T-helper 2 cell (primary cell): ENCODE results near the gene ETS2.
A peak's percentile ranks its signal among the peaks of the same experiment; 100 is the strongest.
"Not testable (repeated sequence)": the region's sequence is repeated elsewhere in the genome, so short reads cannot be mapped to it uniquely, and the experiment has no call there.

Experiments
- DNase-seq, 5 experiments: peaks; one replicate each; pipeline versions ENCODE4 v3.0.0 to v3.0.0-alpha.2; 2012 to 2022

Gene ETS2

GRCh38 chr21:38839328-38840286 lies 33.9 kb downstream of the ETS2 start:
- peak in 1 of 5 experiments; percentile 26 for DNase-seq

GRCh38 chr21:38840456-38841300 lies 34.9 kb downstream of the ETS2 start:
- DNase-seq: no peak

- DNase-seq: no peak
Measured at GRCh38 chr21:38841472-38841871, 35.7 kb downstream of the ETS2 start.

- no peak for DNase-seq
Measured at GRCh38 chr21:38842079-38842478, 36.4 kb downstream of the ETS2 start.

- no peak for DNase-seq
Measured at GRCh38 chr21:38843379-38843778, 37.6 kb downstream of the ETS2 start.

GRCh38 chr21:38843806-38844503 lies 38.2 kb downstream of the ETS2 start:
- no peak for DNase-seq

GRCh38 chr21:38845374-38845773 lies 39.6 kb downstream of the ETS2 start:
- DNase-seq: not testable (repeated sequence)

- DNase-seq: no peak
Measured at GRCh38 chr21:38847556-38847955, 41.8 kb downstream of the ETS2 start.

GRCh38 chr21:38848187-38848609 lies 42.5 kb downstream of the ETS2 start:
- no peak for DNase-seq

GRCh38 chr21:38849776-38850175 lies 44.0 kb downstream of the ETS2 start:
- no peak for DNase-seq

- no peak for DNase-seq
Measured at GRCh38 chr21:38850277-38850951, 44.7 kb downstream of the ETS2 start.

GRCh38 chr21:38851101-38851500 lies 45.4 kb downstream of the ETS2 start:
- DNase-seq: no peak

GRCh38 chr21:38852278-38852677 lies 46.5 kb downstream of the ETS2 start:
- no peak for DNase-seq

- DNase-seq: no peak
Measured at GRCh38 chr21:38852708-38853107, 47.0 kb downstream of the ETS2 start.

GRCh38 chr21:38853421-38853919 lies 47.7 kb downstream of the ETS2 start:
- DNase-seq: no peak

- DNase-seq: no peak
Measured at GRCh38 chr21:38857152-38857825, 51.6 kb downstream of the ETS2 start.

- no peak for DNase-seq
Measured at GRCh38 chr21:38858026-38858811, 52.5 kb downstream of the ETS2 start.

- no peak for DNase-seq
Measured at GRCh38 chr21:38858812-38859205, 53.1 kb downstream of the ETS2 start.

- DNase-seq: no peak
Measured at GRCh38 chr21:38859852-38860251, 54.1 kb downstream of the ETS2 start.

GRCh38 chr21:38861056-38861455 lies 55.3 kb downstream of the ETS2 start:
- DNase-seq: no peak
